K562 (cell line): Measurements from ENCODE around the gene UCKL1. TPM values are rescaled to one million over a fixed set of nuclear protein-coding genes. Genes with fewer than 3 reads are reported as not detected.

ENCODE experiments used
- BRF1 ChIP-seq: IDR thresholded peaks from 3 replicates; pipeline ENCODE4 v1.6.1; 2011; ENCODE audit warnings: borderline replicate concordance, mild to moderate bottlenecking; ENCODE audit not compliant: insufficient read length; ENCODE audit errors: extremely low read depth
- CHD2 ChIP-seq: IDR thresholded peaks from 2 replicates; pipeline ENCODE4 v1.6.1; 2011; ENCODE audit warnings: low read depth, low read length
- CREB1 ChIP-seq, 2 experiments: sonication (generic) in 1 of 2; formaldehyde crosslinking in 1 of 2; IDR thresholded peaks; 2 replicates each; pipeline versions ENCODE4 v1.6.1 to v1.8.0; 2012 to 2022; ENCODE audit warnings: inconsistent platforms in 1 of 2, mild to moderate bottlenecking in 1 of 2, missing genetic modification reagents in 1 of 2, moderate library complexity in 1 of 2
- ELF1 ChIP-seq: fragments of 200-800 bp; sonication (Bioruptor generic); IDR thresholded peaks from 2 replicates; pipeline ENCODE4 v1.6.1; 2016; ENCODE audit warnings: missing genetic modification characterization, missing compliant biosample characterization
- ETV1 ChIP-seq: fragments of 450-650 bp; conservative IDR thresholded peaks from 2 replicates; pipeline ENCODE4 v1.6.1; 2016; ENCODE audit warnings: missing genetic modification characterization, control low read depth, low read depth, missing compliant biosample characterization
- FOXP1 ChIP-seq: sonication (generic); formaldehyde crosslinking; IDR thresholded peaks from 2 replicates; pipeline ENCODE4 v1.8.0; 2022; ENCODE audit warnings: mild to moderate bottlenecking, missing genetic modification reagents
- GABPB2 ChIP-seq: fragments of 250-450 bp; sonication (Bioruptor Pico); conservative IDR thresholded peaks from 2 replicates; pipeline ENCODE4 v1.5.1; 2021; ENCODE audit warnings: mild to moderate bottlenecking
- HDAC2 ChIP-seq: fragments of 450-650 bp; IDR thresholded peaks from 2 replicates; pipeline ENCODE4 v1.6.1; 2016; ENCODE audit warnings: mild to moderate bottlenecking
- HMGN3 ChIP-seq: IDR thresholded peaks from 2 replicates; pipeline ENCODE4 v1.6.1; 2011; ENCODE audit warnings: borderline replicate concordance, low read depth, mild to moderate bottlenecking, mixed read lengths, low read length; ENCODE audit not compliant: insufficient read length; ENCODE audit errors: extremely low read depth
- HNRNPK ChIP-seq: fragments of 200-400 bp; formaldehyde crosslinking; IDR thresholded peaks from one replicate; pipeline ENCODE4 v1.6.1; 2018; ENCODE audit warnings: mild to moderate bottlenecking, low read depth, low read length; ENCODE audit not compliant: poor library complexity, severe bottlenecking
- MAFF ChIP-seq: IDR thresholded peaks from 2 replicates; pipeline ENCODE4 v1.6.1; 2012; ENCODE audit warnings: low read length, improper control_type of control experiment
- OTX1 ChIP-seq: fragments of 450-650 bp; formaldehyde crosslinking; IDR thresholded peaks from 2 replicates; pipeline ENCODE4 v1.4.0; 2022; ENCODE audit warnings: mild to moderate bottlenecking
- PHF21A ChIP-seq: fragments of 450-650 bp; IDR thresholded peaks from 2 replicates; pipeline ENCODE4 v1.6.1; 2017; ENCODE audit warnings: low read depth, borderline replicate concordance
- POLR2B ChIP-seq: fragments of 450-650 bp; IDR thresholded peaks from 2 replicates; pipeline ENCODE4 v1.6.1; 2018; ENCODE audit warnings: low read depth; ENCODE audit not compliant: partially characterized antibody
- RBM39 ChIP-seq: fragments of 200-400 bp; formaldehyde crosslinking; optimal IDR thresholded peaks from 2 replicates; pipeline ENCODE3; 2018; ENCODE audit warnings: low read depth, low read length
- STAT5A ChIP-seq: IDR thresholded peaks from 2 replicates; pipeline ENCODE4 v1.6.1; 2012; ENCODE audit warnings: low read length, inconsistent platforms, borderline replicate concordance
- TGIF2 ChIP-seq: sonication (generic); formaldehyde crosslinking; IDR thresholded peaks from 2 replicates; pipeline ENCODE4 v1.8.1; 2022; ENCODE audit warnings: mild to moderate bottlenecking, missing genetic modification reagents, moderate library complexity
- WHSC1 ChIP-seq: IDR thresholded peaks from one replicate; pipeline ENCODE4 v1.6.1; 2012; ENCODE audit warnings: low read length, control low read depth, inconsistent platforms
- ZNF217 ChIP-seq: sonication (generic); formaldehyde crosslinking; IDR thresholded peaks from 2 replicates; pipeline ENCODE4 v1.8.0; 2022; ENCODE audit warnings: mild to moderate bottlenecking, missing genetic modification reagents
- ZNF445 ChIP-seq: fragments of 250-450 bp; sonication (Bioruptor Pico); IDR thresholded peaks from 2 replicates; pipeline ENCODE4 v1.4.0; 2020; ENCODE audit warnings: low read depth, mild to moderate bottlenecking, moderate library complexity
- ZNF644 ChIP-seq: fragments of 200-800 bp; sonication (Bioruptor generic); IDR thresholded peaks from 2 replicates; pipeline ENCODE4 v1.6.1; 2016; ENCODE audit warnings: low read depth, missing genetic modification characterization, missing compliant biosample characterization
- polyA plus RNA-seq, 8 experiments: library from polyadenylated mRNA; depleted of rRNA in 4 of 8; stranded (reverse) in 5 of 8; unstranded in 3 of 8; fragments of >200 nt; fragmentation: Nextera tagmentation in 2 of 8; fragmentation: Illumina TruSeq in 1 of 8; extraction: Ambion mirVana in 2 of 8; extraction: Trizol in 1 of 8; gene quantifications; 2 replicates each; pipeline versions ENCODE4 v1.2.1 to v1.2.3, GENCODE V29; 2011 to 2014; ENCODE audit warnings: inconsistent platforms in 1 of 8, missing spikeins in 1 of 8
- total RNA-seq, 7 experiments: library from RNA; depleted of rRNA in 6 of 7; stranded (reverse); fragments of >200 nt in 6 of 7; fragmentation: Illumina TruSeq in 2 of 7; extraction: Trizol in 2 of 7; gene quantifications; 2 replicates each; pipeline versions ENCODE4 v1.2.1 to v1.2.3, GENCODE V29; 2011 to 2021; ENCODE audit warnings: low replicate concordance in 1 of 7
- TF ChIP-seq, protein P1 (sequence below): IDR thresholded peaks from 3 replicates; pipeline ENCODE4 v1.6.1; 2011; ENCODE audit warnings: borderline replicate concordance, mild to moderate bottlenecking; ENCODE audit not compliant: insufficient read length, insufficient read depth
- TF ChIP-seq, protein P2 (sequence below): fragments of 250-450 bp; sonication (Bioruptor Pico); IDR thresholded peaks from 2 replicates; pipeline ENCODE4 v1.9.0; 2021; ENCODE audit warnings: mild to moderate bottlenecking
- TF ChIP-seq, protein P3 (sequence below): fragments of 150-350 bp; IDR thresholded peaks from 2 replicates; pipeline ENCODE4 v1.6.1; 2014; ENCODE audit warnings: low read depth, mild to moderate bottlenecking, low read length, borderline replicate concordance

UCKL1 gene
- total and polyA plus RNA-seq, 9 of the 15 experiments (the other 6 are each of a cell fraction or from before 2014, with no cell fraction given), result 3.1 to 52.8 (median 24.2) TPM

DNA sequence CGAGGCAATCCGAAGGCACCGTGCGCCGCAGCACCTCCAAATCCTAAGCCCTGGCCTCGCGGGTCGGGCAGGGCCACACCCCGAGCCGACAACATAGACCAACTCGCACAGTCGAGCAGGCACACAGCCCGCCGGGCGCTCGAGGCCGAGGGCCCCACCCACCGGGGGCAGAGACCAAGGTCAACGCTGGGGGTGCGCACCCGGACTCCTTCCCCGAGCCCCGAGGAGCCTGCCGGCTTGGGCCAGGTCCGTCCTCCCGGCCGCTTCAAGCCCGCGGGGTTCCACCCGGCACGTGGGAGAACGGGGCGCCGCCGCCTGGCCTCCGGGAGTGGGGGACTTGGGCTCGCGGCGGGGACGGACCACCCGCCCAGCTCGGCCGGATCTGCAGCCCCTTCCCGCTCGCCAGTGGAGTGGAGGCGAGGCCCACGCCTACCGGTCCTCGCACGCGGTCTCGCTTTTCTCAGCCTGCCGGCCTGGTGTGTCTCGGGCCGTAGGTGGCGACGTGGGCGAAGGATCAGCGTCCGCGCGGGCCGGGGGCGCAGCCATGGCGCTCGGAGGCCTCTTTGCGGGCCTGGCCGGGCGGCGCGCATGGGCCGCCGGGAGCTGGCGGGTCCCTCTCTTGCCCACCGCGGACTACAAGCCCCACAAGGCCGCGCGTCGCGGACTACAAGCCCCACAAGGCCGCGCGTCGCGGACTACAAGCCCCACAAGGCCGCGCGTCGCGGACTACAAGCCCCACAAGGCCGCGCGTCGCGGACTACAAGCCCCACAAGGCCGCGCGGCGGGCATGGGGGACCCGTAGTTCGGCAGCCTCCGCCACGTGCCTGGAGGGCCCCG lies at the start of gene UCKL1 (continued):
- TF ChIP-seq PHF21A, result no peak
- no peak for TF ChIP-seq MAFF
- no peak for TF ChIP-seq ZNF445 (CRISPR knock-in tag)
- no peak for TF ChIP-seq ETV1 (tag)
- TF ChIP-seq BRF1, result no peak
- no peak for TF ChIP-seq GABPB2
- peak; percentile 70 for TF ChIP-seq CREB1 (IDR thresholded peaks at IDR 0.05)
- peak; percentile 85 for TF ChIP-seq CREB1 (CRISPR knock-in tag; IDR thresholded peaks at IDR 0.05)
- TF ChIP-seq HMGN3, result peak; percentile 56
- TF ChIP-seq ZNF217 (CRISPR knock-in tag), result no peak
- no peak for TF ChIP-seq HNRNPK
- TF ChIP-seq, protein P1, sequence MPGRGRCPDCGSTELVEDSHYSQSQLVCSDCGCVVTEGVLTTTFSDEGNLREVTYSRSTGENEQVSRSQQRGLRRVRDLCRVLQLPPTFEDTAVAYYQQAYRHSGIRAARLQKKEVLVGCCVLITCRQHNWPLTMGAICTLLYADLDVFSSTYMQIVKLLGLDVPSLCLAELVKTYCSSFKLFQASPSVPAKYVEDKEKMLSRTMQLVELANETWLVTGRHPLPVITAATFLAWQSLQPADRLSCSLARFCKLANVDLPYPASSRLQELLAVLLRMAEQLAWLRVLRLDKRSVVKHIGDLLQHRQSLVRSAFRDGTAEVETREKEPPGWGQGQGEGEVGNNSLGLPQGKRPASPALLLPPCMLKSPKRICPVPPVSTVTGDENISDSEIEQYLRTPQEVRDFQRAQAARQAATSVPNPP, result no peak
- TF ChIP-seq, protein P2, sequence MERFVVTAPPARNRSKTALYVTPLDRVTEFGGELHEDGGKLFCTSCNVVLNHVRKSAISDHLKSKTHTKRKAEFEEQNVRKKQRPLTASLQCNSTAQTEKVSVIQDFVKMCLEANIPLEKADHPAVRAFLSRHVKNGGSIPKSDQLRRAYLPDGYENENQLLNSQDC (CRISPR knock-in tag), result no peak
- TF ChIP-seq, protein P3, sequence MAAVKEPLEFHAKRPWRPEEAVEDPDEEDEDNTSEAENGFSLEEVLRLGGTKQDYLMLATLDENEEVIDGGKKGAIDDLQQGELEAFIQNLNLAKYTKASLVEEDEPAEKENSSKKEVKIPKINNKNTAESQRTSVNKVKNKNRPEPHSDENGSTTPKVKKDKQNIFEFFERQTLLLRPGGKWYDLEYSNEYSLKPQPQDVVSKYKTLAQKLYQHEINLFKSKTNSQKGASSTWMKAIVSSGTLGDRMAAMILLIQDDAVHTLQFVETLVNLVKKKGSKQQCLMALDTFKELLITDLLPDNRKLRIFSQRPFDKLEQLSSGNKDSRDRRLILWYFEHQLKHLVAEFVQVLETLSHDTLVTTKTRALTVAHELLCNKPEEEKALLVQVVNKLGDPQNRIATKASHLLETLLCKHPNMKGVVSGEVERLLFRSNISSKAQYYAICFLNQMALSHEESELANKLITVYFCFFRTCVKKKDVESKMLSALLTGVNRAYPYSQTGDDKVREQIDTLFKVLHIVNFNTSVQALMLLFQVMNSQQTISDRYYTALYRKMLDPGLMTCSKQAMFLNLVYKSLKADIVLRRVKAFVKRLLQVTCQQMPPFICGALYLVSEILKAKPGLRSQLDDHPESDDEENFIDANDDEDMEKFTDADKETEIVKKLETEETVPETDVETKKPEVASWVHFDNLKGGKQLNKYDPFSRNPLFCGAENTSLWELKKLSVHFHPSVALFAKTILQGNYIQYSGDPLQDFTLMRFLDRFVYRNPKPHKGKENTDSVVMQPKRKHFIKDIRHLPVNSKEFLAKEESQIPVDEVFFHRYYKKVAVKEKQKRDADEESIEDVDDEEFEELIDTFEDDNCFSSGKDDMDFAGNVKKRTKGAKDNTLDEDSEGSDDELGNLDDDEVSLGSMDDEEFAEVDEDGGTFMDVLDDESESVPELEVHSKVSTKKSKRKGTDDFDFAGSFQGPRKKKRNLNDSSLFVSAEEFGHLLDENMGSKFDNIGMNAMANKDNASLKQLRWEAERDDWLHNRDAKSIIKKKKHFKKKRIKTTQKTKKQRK, result no peak
- no peak; the same call in none of the 2 replicates for TF ChIP-seq CHD2
- no peak for TF ChIP-seq WHSC1
- peak; percentile 91 for TF ChIP-seq FOXP1 (CRISPR knock-in tag)
- 0 out of 2 replicates have a peak, but pooled peaks have one; percentile 24 for TF ChIP-seq OTX1 (CRISPR knock-in tag)
- 0 out of 2 replicates have a peak, but pooled peaks have one; percentile 77 for TF ChIP-seq TGIF2 (CRISPR knock-in tag)
- TF ChIP-seq RBM39, result no peak
- no peak for TF ChIP-seq STAT5A
- peak; percentile 61 for TF ChIP-seq POLR2B
- no peak for TF ChIP-seq ELF1 (tag)
- peak; percentile 98 for TF ChIP-seq ZNF644 (tag)
- no peak for TF ChIP-seq HDAC2
